ENCODE data around the gene ZC3H10.

DNA sequence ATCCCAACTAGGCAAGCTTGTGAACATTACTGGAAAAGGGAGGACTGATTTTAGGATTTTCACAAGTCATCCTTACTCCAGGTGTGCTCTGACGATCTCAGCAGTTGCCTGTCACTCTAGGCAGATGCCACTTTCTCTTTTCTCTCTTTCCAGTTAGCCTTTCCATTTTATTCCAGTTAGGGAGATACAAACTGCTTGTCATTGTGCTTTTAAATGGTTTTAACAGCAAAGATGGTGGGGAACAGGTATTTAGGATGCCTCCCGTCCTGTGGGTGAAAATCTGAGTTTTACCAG is 12.5 kb upstream of the ZC3H10 start:
- TF ChIP-seq, protein P1, sequence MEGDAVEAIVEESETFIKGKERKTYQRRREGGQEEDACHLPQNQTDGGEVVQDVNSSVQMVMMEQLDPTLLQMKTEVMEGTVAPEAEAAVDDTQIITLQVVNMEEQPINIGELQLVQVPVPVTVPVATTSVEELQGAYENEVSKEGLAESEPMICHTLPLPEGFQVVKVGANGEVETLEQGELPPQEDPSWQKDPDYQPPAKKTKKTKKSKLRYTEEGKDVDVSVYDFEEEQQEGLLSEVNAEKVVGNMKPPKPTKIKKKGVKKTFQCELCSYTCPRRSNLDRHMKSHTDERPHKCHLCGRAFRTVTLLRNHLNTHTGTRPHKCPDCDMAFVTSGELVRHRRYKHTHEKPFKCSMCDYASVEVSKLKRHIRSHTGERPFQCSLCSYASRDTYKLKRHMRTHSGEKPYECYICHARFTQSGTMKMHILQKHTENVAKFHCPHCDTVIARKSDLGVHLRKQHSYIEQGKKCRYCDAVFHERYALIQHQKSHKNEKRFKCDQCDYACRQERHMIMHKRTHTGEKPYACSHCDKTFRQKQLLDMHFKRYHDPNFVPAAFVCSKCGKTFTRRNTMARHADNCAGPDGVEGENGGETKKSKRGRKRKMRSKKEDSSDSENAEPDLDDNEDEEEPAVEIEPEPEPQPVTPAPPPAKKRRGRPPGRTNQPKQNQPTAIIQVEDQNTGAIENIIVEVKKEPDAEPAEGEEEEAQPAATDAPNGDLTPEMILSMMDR (IDR thresholded peaks at IDR 0.05), result no peak
- TF ChIP-seq POLR2AphosphoS5 (IDR thresholded peaks at IDR 0.05) (no peak), POLR2A (IDR thresholded peaks at IDR 0.05) (no peak)

Data from upper lobe of left lung (tissue), 4 donors.